Measurements from ENCODE around the gene DPYSL3.
A peak's percentile ranks its signal among the peaks of the same experiment; 100 is the strongest.
"Not testable (repeated sequence)": the region's sequence is repeated elsewhere in the genome, so short reads cannot be mapped to it uniquely, and the experiment has no call there.

DPYSL3 gene

GRCh38 chr5:147400881-147401280, 109.0 kb downstream of the DPYSL3 start:
- no peak for DNase-seq

DNA sequence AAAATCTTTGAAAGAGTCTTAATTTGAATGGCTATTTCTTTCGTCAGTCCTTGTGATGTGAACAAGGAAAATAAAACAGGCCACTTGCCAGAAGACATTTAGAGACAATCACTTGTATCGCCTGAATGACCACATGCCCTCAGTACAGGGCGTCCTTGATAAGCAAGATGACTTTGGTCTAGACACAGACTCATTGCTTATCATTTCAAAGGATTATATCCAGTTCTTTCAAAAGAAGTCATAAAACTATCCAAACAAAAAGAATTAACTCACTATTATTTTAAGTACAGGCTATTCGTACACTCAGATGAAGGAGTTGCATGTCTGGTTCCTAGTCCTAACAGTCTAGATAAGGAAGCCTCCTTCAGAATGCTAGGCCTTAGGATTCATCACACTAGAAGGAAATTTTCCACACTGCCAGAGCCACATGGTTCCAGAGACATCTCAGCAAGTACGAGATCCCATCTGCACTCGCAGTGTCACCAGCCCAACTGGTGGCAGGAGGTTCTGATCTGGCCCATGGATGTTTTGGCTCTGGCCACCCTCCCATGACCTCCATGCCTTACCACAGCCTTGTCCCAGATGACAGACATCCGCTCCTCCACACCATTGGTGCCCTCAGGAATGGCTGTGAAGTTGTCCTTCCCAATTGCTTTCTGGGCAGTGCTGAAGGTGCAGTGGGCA, 109.6 kb downstream of the DPYSL3 start:
- DNase-seq = no peak

- no peak for DNase-seq
Measured at GRCh38 chr5:147398860-147399259, 111.0 kb downstream of the DPYSL3 start.

GRCh38 chr5:147397616-147398015, 112.3 kb downstream of the DPYSL3 start:
- no peak for DNase-seq

- DNase-seq = no peak
Measured at GRCh38 chr5:147396070-147396823, 113.6 kb downstream of the DPYSL3 start.

GRCh38 chr5:147393874-147394672, 115.8 kb downstream of the DPYSL3 start:
- DNase-seq = no peak

GRCh38 chr5:147391781-147392180, 118.1 kb downstream of the DPYSL3 start:
- no peak for DNase-seq

DNA sequence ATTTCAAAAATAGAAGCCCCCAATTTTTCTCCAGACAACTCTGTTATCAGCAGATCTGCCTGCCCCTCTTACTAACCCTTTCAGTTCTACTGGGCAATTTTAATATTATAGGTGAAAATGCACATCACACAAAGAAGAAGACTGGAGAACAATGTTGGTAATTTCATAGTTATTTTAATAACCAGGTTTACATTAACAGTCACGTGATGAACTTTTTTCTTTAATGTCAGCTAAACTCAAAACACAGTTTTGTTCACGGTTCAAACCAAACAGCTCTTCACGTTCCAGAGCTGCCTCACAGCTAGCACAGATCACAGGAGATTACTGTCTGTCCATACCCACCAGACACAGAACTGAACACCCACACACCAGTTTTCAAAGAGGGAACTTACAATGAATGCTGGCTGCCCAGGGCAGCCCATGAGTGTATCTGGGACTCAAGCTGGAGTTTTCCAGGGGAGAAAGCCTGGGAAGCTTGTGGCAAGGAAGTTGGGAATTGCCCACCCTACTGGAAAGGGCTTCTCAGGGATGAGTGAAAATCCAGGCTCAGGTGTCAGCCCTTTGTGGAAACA, 119.1 kb downstream of the DPYSL3 start:
- no peak for DNase-seq

DNA sequence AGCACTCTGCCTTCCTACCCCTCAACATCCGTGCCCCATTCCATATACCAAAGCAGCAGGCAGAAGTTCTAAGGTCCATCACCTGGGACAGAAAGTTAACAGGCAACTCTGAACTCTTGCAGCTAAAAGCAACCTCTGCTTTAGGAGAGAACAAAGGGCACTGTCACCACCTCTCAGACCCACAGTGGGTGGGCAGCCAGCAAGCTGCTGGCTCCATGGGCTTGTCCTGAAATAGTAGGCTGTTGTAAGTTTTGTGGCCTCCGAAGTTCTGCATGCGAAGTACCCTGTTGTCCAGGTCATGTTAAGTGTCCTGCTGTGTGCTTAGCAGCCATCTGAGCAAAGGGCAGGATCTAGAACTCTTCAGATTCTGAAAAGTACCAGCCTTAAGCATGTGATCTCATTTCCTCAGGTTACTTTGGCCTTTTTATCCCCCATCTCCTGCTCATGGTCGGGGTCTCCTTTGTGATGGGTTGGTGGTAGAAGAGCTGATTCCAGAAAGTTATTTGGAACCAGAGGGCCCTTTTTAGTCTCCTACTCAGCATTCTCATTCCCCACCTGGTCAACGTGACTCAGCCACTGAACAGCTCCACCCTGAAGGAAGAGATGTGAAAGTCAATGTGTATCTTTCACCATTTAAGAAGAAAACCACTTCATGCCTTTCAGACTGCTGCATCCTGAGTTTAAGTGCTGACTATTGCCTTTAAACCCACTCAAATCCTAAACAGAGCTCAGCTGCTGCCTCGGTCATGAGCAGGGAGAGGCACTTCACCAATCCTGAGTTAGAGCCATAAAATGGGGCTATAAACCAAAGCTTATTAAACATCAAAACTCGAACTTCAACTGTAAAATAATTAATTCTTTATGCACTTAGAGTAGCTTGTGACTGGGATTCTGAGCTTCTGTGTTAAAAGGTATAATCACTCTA, 121.4 kb downstream of the DPYSL3 start:
- peak; percentile 81 for DNase-seq

- no peak for DNase-seq
Measured at GRCh38 chr5:147387109-147387508, 122.8 kb downstream of the DPYSL3 start.

DNA sequence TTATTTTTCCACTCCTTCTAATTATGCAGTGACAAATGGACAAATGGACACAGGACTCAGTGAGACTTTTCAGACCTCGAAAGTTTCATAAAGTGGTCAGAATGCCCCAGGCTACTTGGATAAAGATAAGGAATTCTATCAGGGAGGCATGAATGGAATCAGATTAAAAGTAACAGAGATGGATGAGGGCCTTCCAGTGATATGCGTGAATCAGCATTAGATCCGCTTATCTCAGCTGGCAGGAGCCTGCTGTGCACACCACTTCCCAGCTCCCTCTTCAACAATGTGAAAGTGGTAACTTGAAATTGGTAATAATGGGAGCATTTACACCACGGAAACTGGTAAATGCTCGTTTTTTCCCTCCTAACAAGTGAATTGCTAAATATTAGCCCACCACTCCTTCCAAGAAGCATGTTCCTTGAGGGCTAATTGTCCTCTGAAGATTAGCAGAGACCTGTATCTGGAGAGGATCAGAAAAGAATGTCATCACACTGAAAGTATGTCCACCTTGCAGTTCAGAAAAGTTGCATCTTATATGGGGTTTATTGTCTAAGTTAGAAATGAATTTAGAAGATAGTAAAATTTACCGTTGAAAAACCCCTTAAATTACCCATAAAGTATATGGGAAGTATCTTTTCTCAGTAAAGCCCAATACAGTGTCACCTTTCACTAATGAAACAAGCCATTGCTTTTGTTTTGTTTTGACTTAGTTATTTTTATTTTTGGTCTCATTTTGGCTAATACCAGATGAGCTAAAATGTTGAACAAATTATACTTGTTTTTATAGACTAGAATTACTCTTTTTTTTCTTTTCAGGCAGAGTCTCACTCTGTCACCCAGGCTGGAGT, 125.3 kb downstream of the DPYSL3 start:
- DNase-seq = no peak

- no peak for DNase-seq
Measured at GRCh38 chr5:147382776-147383175, 127.1 kb downstream of the DPYSL3 start.

GRCh38 chr5:147381555-147381954, 128.3 kb downstream of the DPYSL3 start:
- no peak for DNase-seq

DNA sequence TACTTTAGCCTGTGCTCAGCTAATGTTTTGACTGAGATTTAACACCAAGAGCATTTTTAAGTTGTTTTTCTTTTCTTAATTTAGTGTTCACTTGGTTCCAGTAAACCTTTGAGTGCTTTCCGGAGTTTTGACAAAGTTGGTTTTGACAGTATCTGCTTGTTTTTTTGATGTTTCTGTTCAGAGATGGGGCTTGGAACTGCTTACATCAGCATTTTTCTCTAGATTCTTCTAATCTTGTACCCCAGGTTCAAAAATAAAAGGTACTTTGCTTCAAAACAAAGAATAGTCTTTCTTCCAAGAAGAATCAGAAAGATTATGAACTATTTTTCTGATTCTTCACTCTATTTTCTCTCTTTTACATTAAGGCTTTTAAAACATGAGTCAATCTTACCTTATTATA, 132.2 kb downstream of the DPYSL3 start:
- no peak for DNase-seq

- no peak for DNase-seq
Measured at GRCh38 chr5:147375151-147375550, 134.7 kb downstream of the DPYSL3 start.

DNA sequence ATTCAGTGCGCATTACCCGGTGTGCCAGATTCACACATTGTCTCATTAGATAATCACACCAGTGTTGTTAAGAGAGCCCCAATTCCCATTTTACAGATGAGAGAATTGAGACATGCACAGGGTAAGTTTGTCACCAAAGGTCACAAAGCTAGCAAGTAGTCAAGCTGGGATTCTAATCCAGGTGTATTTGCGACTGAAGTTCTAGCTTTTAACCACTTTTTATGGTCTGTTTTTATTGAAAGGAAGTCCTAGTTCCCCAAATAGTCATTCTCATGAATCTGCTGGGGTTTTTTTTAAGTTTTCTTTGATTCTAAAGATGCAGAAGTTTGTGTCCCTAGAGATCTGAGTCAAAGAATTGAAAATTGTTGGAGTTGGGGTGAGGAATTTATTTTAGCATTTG, 136.5 kb downstream of the DPYSL3 start:
- DNase-seq = no peak

DNA sequence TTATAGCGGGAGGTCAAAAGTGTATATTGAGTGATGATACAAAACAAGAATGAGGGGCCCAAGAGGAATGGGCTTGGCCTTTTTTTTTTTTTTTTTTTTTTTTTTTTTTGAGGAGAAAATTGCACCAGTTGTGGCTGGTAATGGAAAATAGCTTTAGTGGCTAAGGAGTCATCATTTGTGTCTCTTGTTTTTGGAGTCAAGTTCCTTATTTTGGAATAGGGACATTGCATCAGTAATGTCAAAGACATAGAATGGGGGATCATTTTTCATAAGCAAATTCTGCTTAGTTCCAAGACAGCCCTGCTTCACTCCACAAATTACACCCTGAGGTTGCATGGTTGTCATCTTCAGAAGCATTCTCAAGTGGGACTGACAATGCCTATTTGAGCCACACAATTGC, 137.7 kb downstream of the DPYSL3 start:
- DNase-seq = no peak

DNA sequence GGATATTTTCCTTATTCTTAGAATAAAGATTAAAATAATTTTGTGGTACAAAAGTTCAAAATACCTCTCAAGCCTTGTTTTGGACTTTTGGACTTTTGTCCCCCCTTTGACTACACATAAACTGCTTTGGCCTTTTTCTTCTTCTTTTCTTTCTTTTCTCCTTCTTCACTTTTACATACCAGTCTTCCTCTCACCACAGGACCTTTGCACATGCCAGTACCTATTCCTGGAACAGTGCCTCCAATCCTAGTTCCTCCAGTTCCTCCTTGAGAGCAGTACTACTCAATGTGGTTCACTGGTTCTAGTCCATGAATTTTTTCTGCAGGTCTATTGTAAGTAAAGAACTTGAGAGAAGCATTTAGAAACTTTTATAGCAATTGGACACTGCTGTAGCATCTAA, 138.6 kb downstream of the DPYSL3 start:
- no peak for DNase-seq

DNA sequence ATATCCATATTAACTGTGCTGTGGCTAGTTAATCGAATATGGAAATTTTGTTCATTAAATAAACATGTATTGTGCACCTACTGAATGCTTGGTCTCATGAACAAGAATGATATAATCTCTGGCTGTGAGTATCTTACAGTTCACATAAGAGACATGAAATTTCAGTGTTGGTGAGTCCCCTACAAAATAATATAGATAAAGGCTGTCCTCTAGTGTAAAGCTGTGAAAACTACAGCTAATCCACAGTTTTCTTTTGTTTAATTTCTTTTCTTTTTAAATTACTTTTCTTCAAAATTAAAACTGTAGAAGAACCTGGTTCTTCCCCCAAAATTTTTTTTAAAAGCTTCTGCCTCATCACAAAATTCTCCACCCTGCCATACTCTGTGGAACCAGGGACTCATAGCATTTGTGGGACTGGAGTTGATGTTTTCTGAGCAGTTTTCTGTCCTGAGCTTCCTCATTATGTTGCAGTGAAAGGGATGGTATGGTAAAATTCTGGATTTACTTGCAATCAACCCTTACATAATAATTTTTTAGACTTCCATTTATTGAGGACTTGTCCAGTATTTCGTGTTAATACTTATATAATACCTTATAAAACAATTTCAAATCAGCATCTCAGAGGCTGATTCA, 140.0 kb downstream of the DPYSL3 start:
- peak; percentile 1 for DNase-seq

GRCh38 chr5:147367381-147367780, 142.5 kb downstream of the DPYSL3 start:
- DNase-seq = not testable (repeated sequence)

All from DMS79 treated with DMSO at 0.1 percent for 48 hours (cell line).